ENCODE results near the gene XPR1. TPM values are rescaled to one million over a fixed set of nuclear protein-coding genes. Genes with fewer than 3 reads are reported as not detected.

XPR1 gene
- total and polyA plus RNA-seq, 10 of the 15 experiments (the other 5 are each of a cell fraction or from before 2014, with no cell fraction given), result 1.1 to 33.9 (median 11.3) TPM

DNA sequence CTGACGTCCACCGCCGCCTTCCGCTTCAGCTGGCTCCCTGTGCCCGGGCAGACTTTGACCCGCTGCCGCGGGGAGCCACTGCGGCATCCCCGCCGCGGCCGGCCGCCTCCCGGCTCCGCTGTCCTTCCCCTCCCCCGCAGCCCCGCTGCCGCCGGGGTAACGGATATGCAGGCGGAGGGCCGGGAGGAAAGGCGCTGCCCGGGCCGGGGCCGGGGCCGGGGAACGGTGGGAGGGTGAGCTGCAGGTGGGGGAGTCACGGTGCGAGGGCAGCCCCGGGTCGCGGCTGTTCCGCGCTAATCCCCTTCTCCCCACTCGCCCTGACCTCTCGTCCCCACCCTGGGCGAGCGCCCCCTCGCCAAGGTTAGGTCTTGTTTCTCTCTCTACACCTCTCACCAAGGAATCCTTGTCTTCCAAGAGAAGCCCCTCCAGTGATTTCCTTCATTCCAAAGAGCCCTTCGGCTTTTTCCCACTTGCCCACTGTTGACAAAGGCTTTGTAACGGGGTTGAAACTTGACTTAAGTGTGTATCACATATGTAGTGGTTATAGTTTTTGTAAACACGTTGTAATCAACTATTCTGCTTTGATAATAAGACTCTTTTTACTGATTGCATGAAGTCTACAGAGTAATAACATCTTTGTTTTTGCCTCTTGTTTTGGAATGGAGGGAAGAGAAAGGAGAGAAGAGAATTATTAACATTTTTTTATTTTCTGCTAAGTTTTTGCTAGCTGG lies 669 bp downstream of the XPR1 start (continued):
- TF ChIP-seq, protein P1, sequence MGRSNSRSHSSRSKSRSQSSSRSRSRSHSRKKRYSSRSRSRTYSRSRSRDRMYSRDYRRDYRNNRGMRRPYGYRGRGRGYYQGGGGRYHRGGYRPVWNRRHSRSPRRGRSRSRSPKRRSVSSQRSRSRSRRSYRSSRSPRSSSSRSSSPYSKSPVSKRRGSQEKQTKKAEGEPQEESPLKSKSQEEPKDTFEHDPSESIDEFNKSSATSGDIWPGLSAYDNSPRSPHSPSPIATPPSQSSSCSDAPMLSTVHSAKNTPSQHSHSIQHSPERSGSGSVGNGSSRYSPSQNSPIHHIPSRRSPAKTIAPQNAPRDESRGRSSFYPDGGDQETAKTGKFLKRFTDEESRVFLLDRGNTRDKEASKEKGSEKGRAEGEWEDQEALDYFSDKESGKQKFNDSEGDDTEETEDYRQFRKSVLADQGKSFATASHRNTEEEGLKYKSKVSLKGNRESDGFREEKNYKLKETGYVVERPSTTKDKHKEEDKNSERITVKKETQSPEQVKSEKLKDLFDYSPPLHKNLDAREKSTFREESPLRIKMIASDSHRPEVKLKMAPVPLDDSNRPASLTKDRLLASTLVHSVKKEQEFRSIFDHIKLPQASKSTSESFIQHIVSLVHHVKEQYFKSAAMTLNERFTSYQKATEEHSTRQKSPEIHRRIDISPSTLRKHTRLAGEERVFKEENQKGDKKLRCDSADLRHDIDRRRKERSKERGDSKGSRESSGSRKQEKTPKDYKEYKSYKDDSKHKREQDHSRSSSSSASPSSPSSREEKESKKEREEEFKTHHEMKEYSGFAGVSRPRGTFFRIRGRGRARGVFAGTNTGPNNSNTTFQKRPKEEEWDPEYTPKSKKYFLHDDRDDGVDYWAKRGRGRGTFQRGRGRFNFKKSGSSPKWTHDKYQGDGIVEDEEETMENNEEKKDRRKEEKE (IDR thresholded peaks at IDR 0.05), result no peak
- TF ChIP-seq, protein P2, sequence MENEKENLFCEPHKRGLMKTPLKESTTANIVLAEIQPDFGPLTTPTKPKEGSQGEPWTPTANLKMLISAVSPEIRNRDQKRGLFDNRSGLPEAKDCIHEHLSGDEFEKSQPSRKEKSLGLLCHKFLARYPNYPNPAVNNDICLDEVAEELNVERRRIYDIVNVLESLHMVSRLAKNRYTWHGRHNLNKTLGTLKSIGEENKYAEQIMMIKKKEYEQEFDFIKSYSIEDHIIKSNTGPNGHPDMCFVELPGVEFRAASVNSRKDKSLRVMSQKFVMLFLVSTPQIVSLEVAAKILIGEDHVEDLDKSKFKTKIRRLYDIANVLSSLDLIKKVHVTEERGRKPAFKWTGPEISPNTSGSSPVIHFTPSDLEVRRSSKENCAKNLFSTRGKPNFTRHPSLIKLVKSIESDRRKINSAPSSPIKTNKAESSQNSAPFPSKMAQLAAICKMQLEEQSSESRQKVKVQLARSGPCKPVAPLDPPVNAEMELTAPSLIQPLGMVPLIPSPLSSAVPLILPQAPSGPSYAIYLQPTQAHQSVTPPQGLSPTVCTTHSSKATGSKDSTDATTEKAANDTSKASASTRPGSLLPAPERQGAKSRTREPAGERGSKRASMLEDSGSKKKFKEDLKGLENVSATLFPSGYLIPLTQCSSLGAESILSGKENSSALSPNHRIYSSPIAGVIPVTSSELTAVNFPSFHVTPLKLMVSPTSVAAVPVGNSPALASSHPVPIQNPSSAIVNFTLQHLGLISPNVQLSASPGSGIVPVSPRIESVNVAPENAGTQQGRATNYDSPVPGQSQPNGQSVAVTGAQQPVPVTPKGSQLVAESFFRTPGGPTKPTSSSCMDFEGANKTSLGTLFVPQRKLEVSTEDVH (IDR thresholded peaks at IDR 0.05; ENCODE audit: low read depth, partially characterized antibody), result no peak
- no peak for TF ChIP-seq CBX3 (IDR thresholded peaks at IDR 0.05; ENCODE audit: borderline replicate concordance, low read depth)
- no peak for TF ChIP-seq SMAD1 (IDR thresholded peaks at IDR 0.05; ENCODE audit: low read depth, partially characterized antibody)
- TF ChIP-seq CHD1 (IDR thresholded peaks at IDR 0.05; ENCODE audit: low read depth, low read length), result no peak
- TF ChIP-seq SPI1 (IDR thresholded peaks at IDR 0.05; ENCODE audit: borderline replicate concordance, insufficient read depth, low read depth, low read length), result no peak
- TF ChIP-seq CBX5 (IDR thresholded peaks at IDR 0.05; ENCODE audit: low read depth), result no peak
- TF ChIP-seq ZZZ3 (IDR thresholded peaks at IDR 0.05; ENCODE audit: control insufficient read depth, insufficient read length, low read depth), result no peak
- TF ChIP-seq HDGF (IDR thresholded peaks at IDR 0.05), result no peak
- peak; percentile 53; the same call in 1 of the 2 replicates for TF ChIP-seq CHD2 (IDR thresholded peaks at IDR 0.05; ENCODE audit: borderline replicate concordance, low read depth, low read length)
- TF ChIP-seq LARP7 (IDR thresholded peaks at IDR 0.05), result peak; percentile 19; the same call in 1 of the 2 replicates
- TF ChIP-seq TAF1 (IDR thresholded peaks at IDR 0.05; ENCODE audit: borderline replicate concordance, low read depth, low read length), result no peak
- no peak for TF ChIP-seq CHD4 (IDR thresholded peaks at IDR 0.05)
- TF ChIP-seq GATAD2B (conservative IDR thresholded peaks at IDR 0.05; ENCODE audit: low read depth), result peak; percentile 84; the same call in 1 of the 2 replicates
- TF ChIP-seq, protein P3, sequence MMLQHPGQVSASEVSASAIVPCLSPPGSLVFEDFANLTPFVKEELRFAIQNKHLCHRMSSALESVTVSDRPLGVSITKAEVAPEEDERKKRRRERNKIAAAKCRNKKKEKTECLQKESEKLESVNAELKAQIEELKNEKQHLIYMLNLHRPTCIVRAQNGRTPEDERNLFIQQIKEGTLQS (IDR thresholded peaks at IDR 0.05; ENCODE audit: borderline replicate concordance, extremely low read depth, low read depth, low read length), result no peak
- no peak for TF ChIP-seq JUNB (IDR thresholded peaks at IDR 0.05)
- TF ChIP-seq TARDBP (IDR thresholded peaks at IDR 0.05; ENCODE audit: borderline replicate concordance), result 0 out of 2 replicates have a peak, but pooled peaks have one; percentile 25
- TF ChIP-seq ZSCAN29 (IDR thresholded peaks at IDR 0.05), result 0 out of 2 replicates have a peak, but pooled peaks have one; percentile 11
- peak; percentile 88 for TF ChIP-seq NR2F1 (conservative IDR thresholded peaks at IDR 0.05)
- TF ChIP-seq RAD21 (IDR thresholded peaks at IDR 0.05; ENCODE audit: insufficient read depth, low read depth, low read length), result no peak
- TF ChIP-seq, protein P4, sequence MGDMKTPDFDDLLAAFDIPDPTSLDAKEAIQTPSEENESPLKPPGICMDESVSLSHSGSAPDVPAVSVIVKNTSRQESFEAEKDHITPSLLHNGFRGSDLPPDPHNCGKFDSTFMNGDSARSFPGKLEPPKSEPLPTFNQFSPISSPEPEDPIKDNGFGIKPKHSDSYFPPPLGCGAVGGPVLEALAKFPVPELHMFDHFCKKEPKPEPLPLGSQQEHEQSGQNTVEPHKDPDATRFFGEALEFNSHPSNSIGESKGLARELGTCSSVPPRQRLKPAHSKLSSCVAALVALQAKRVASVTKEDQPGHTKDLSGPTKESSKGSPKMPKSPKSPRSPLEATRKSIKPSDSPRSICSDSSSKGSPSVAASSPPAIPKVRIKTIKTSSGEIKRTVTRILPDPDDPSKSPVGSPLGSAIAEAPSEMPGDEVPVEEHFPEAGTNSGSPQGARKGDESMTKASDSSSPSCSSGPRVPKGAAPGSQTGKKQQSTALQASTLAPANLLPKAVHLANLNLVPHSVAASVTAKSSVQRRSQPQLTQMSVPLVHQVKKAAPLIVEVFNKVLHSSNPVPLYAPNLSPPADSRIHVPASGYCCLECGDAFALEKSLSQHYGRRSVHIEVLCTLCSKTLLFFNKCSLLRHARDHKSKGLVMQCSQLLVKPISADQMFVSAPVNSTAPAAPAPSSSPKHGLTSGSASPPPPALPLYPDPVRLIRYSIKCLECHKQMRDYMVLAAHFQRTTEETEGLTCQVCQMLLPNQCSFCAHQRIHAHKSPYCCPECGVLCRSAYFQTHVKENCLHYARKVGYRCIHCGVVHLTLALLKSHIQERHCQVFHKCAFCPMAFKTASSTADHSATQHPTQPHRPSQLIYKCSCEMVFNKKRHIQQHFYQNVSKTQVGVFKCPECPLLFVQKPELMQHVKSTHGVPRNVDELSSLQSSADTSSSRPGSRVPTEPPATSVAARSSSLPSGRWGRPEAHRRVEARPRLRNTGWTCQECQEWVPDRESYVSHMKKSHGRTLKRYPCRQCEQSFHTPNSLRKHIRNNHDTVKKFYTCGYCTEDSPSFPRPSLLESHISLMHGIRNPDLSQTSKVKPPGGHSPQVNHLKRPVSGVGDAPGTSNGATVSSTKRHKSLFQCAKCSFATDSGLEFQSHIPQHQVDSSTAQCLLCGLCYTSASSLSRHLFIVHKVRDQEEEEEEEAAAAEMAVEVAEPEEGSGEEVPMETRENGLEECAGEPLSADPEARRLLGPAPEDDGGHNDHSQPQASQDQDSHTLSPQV (IDR thresholded peaks at IDR 0.05), result no peak
